Stimulated activated naive CD8-positive, alpha-beta T cell treated with anti-CD3 and anti-CD28 coated beads, Interleukin-15, amount 100 ng/mL, for 72 hours (primary cell): ENCODE data around the gene ATG9B.

Experiments
- ATAC-seq: fragments of 150-1000 bp; cut with Tn5 transposase; 2 replicates; pipeline ENCODE4 v1.10.0; 2021; ENCODE audit warnings: mild to moderate bottlenecking, moderate library complexity
- DNase-seq, 2 donors: peaks; one replicate each; pipeline ENCODE4 v3.0.0; 2021 to 2022
- H3K27ac Mint-ChIP-seq, 2 donors: one replicate each; pipeline ENCODE4 v1.8.0; 2022; ENCODE audit warnings: mild to moderate bottlenecking in 2 of 2, mixed read lengths in 2 of 2, moderate library complexity in 2 of 2
- H3K27me3 Mint-ChIP-seq: one replicate; pipeline ENCODE4 v1.8.0; 2022; ENCODE audit warnings: mixed read lengths
- H3K4me1 Mint-ChIP-seq: one replicate; pipeline ENCODE4 v1.8.0; 2022; ENCODE audit warnings: mild to moderate bottlenecking, mixed read lengths
- H3K4me3 Mint-ChIP-seq, 2 donors: one replicate each; pipeline ENCODE4 v1.8.0; 2022; ENCODE audit warnings: mild to moderate bottlenecking in 2 of 2, mixed read lengths in 2 of 2, moderate library complexity in 1 of 2
- H3K9me3 Mint-ChIP-seq, 2 donors: one replicate each; pipeline ENCODE4 v1.8.0; 2022; ENCODE audit warnings: mixed read lengths in 2 of 2

Gene ATG9B

GRCh38 chr7:150977382-150978125 is 46.7 kb downstream of the ATG9B start:
- H3K27me3 Mint-ChIP-seq = peaks cover 69% of the 10 kb centered on the region

GRCh38 chr7:150976529-150977381 is 47.5 kb downstream of the ATG9B start:
- ATAC-seq (no peak), DNase-seq (no peak)
- peaks cover 56% of the 10 kb centered on the region for H3K4me1 Mint-ChIP-seq
- no peaks in the 10 kb centered on the region for H3K9me3 Mint-ChIP-seq
- H3K27ac Mint-ChIP-seq = peak overlapping the region in 1 of 2 donors; percentile 55
- peak overlapping the region; percentile 76 to 78 for H3K4me3 Mint-ChIP-seq
- H3K27me3 Mint-ChIP-seq = peaks cover 61% of the 10 kb centered on the region

More at GRCh38 chr7:150977382-150978125, 46.7 kb downstream of the ATG9B start:
- no peak for ATAC-seq
- no peak overlapping the region for H3K27ac Mint-ChIP-seq
- H3K9me3 Mint-ChIP-seq = no peaks in the 10 kb centered on the region
- H3K4me1 Mint-ChIP-seq = peaks cover 56% of the 10 kb centered on the region
- peak overlapping the region; percentile 76 to 78 for H3K4me3 Mint-ChIP-seq
- DNase-seq = no peak

- ATAC-seq (no peak), DNase-seq (no peak)
- H3K27me3 Mint-ChIP-seq = peaks cover 51% of the 10 kb centered on the region
- peak overlapping the region in 1 of 2 donors; percentile 79 for H3K27ac Mint-ChIP-seq
- H3K4me3 Mint-ChIP-seq = peak overlapping the region; percentile 75 to 93
- no peaks in the 10 kb centered on the region for H3K9me3 Mint-ChIP-seq
- peaks cover 56% of the 10 kb centered on the region for H3K4me1 Mint-ChIP-seq
Observed at GRCh38 chr7:150975536-150976319, 48.6 kb downstream of the ATG9B start.

- ATAC-seq (peak; percentile 71), DNase-seq (peak; percentile 70 to 76)
- H3K9me3 Mint-ChIP-seq = no peaks in the 10 kb centered on the region
- H3K27me3 Mint-ChIP-seq = peaks cover 41% of the 10 kb centered on the region
- peak overlapping the region in 1 of 2 donors; percentile 91 for H3K27ac Mint-ChIP-seq
- peak overlapping the region; percentile 87 to 93 for H3K4me3 Mint-ChIP-seq
- H3K4me1 Mint-ChIP-seq = peaks cover 56% of the 10 kb centered on the region
Observed at GRCh38 chr7:150974468-150975391, 49.6 kb downstream of the ATG9B start.

DNA sequence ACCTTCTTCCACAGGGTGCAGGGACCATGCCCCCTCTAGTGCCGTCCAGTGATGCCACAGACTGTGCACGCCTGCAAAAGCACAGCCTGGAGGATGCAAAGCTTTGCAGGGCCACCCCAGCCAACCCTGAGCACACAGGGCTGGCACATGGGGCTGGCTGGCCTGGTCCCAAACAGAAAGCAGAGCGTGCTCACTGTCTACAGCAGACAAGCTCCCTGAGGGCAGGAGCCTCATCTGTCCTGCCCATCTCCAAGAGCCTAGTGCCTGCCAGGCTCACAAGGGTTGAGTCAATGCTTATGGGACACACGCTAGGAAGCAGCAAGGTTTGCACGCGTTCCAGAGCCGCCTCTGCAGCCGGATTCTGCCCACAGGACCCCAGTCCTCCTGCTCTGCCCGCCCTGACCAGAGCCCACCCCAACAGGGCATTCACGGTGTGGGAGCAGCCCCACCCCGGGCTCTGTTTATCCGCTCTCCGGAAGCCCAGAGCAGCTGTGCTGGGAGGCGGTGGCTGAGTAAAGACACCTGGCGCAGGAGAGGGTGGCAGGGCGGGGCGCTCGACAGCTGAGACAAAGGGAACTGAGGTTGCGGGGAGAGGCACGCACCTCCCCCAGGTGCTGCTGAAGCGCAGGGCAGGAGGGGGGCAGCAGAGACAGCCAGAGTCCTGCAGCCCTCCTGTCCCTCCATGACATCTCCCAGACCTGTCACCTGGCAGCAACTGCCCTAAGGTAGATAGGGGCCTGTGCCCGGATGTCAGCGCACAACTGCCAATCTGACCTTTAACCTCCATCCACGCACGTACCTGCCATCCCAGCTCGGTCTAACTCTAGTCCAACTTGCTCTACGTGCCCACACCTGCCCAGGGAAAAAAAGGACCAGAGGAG is 50.5 kb downstream of the ATG9B start:
- H3K27ac Mint-ChIP-seq = no peak overlapping the region
- peaks cover 52% of the 10 kb centered on the region for H3K4me1 Mint-ChIP-seq

GRCh38 chr7:150972741-150973140 is 51.6 kb downstream of the ATG9B start:
- no peaks in the 10 kb centered on the region for H3K9me3 Mint-ChIP-seq
- peaks cover 46% of the 10 kb centered on the region for H3K4me1 Mint-ChIP-seq
- H3K27me3 Mint-ChIP-seq = peaks cover 26% of the 10 kb centered on the region
- no peak for DNase-seq
- no peak overlapping the region for H3K4me3 Mint-ChIP-seq
- H3K27ac Mint-ChIP-seq = no peak overlapping the region
- ATAC-seq = no peak

More for the DNA sequence above, 50.5 kb downstream of the ATG9B start:
- DNase-seq (no peak), ATAC-seq (peak; percentile 3)
- peaks cover 32% of the 10 kb centered on the region for H3K27me3 Mint-ChIP-seq
- H3K4me3 Mint-ChIP-seq = peak overlapping the region; percentile 87 to 93
- no peaks in the 10 kb centered on the region for H3K9me3 Mint-ChIP-seq

GRCh38 chr7:150972023-150972468 is 52.2 kb downstream of the ATG9B start:
- no peak for DNase-seq
- H3K9me3 Mint-ChIP-seq = no peaks in the 10 kb centered on the region
- peaks cover 41% of the 10 kb centered on the region for H3K4me1 Mint-ChIP-seq
- peaks cover 19% of the 10 kb centered on the region for H3K27me3 Mint-ChIP-seq
- no peak for ATAC-seq
- no peak overlapping the region for H3K27ac Mint-ChIP-seq
- no peak overlapping the region for H3K4me3 Mint-ChIP-seq

DNA sequence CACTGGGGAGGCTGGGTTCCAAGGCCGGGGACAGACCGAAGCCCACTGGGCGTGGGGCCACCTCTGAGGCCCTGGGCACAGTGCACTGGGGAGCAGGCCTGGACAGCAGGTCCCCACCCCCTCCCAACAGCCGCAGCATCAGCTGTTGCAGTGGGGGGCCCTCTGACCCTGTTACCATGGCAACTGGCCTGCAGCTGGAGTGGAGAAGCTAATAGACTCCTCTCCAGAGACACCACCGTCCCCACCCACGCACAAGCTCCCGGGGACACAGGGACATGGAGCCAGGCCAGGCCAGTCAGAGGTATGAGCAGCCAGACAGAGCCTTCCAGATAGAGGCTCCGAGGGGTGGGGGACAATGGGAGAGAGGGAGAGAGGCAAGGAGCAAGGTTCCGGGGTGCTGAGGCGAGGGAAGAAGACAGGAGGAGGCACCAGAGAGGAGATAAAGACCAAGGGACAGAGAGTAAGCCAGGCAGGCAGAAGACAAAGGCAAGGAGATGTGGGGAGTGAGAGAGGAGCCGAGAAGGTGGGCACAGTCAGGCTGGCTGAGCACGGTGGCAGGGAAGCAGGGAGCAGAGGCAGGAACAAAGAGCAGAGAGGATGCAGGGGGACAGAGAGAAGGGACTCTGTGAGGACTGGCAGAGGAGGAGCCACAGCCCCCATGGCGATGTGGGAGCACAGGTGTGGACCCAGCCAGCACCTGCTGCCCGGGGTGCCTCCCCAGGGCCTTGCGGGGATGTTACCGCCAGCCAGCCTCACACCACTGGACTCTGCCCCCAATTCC is 52.9 kb downstream of the ATG9B start:
- H3K9me3 Mint-ChIP-seq = no peaks in the 10 kb centered on the region
- H3K27ac Mint-ChIP-seq = peak overlapping the region in 1 of 2 donors; percentile 51
- no peak for ATAC-seq
- H3K27me3 Mint-ChIP-seq = peaks cover 13% of the 10 kb centered on the region
- no peak for DNase-seq
- peaks cover 34% of the 10 kb centered on the region for H3K4me1 Mint-ChIP-seq
- no peak overlapping the region for H3K4me3 Mint-ChIP-seq

DNA sequence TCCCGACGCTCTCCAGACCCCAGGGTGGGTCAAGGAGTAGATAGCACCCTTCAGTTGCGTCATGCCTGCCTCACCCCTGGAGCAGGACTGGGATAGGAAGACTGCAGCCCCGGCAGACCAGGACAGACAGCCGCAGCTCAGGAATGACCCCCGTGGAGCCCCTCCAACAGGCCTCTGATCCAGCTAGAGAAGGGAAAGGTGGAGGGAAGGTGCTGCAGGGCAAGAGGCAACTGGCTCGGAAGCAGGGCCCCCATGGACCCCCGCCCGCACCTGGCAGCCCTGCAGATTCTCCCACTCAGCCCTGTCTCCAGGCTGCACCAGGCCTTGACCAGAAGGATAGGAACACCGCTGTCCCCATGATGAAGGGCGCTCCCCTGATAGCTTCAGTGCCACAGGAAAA is 53.9 kb downstream of the ATG9B start:
- Mint-ChIP-seq H3K27me3 (peaks cover 3% of the 10 kb centered on the region), H3K27ac (no peak overlapping the region), H3K4me3 (no peak overlapping the region), H3K9me3 (no peaks in the 10 kb centered on the region), H3K4me1 (peaks cover 25% of the 10 kb centered on the region)
- ATAC-seq = no peak
- no peak for DNase-seq

- Mint-ChIP-seq H3K9me3 (no peaks in the 10 kb centered on the region), H3K4me1 (peaks cover 23% of the 10 kb centered on the region), H3K27me3 (no peaks in the 10 kb centered on the region), H3K27ac (no peak overlapping the region), H3K4me3 (no peak overlapping the region)
- ATAC-seq = no peak
- DNase-seq = no peak
Observed at GRCh38 chr7:150969475-150969874, 54.8 kb downstream of the ATG9B start.

- ATAC-seq (no peak), DNase-seq (no peak)
- H3K4me1 Mint-ChIP-seq = peaks cover 18% of the 10 kb centered on the region
- no peak overlapping the region for H3K27ac Mint-ChIP-seq
- H3K4me3 Mint-ChIP-seq = no peak overlapping the region
- H3K27me3 Mint-ChIP-seq = no peaks in the 10 kb centered on the region
- H3K9me3 Mint-ChIP-seq = no peaks in the 10 kb centered on the region
Observed at GRCh38 chr7:150968734-150969372, 55.4 kb downstream of the ATG9B start.

DNA sequence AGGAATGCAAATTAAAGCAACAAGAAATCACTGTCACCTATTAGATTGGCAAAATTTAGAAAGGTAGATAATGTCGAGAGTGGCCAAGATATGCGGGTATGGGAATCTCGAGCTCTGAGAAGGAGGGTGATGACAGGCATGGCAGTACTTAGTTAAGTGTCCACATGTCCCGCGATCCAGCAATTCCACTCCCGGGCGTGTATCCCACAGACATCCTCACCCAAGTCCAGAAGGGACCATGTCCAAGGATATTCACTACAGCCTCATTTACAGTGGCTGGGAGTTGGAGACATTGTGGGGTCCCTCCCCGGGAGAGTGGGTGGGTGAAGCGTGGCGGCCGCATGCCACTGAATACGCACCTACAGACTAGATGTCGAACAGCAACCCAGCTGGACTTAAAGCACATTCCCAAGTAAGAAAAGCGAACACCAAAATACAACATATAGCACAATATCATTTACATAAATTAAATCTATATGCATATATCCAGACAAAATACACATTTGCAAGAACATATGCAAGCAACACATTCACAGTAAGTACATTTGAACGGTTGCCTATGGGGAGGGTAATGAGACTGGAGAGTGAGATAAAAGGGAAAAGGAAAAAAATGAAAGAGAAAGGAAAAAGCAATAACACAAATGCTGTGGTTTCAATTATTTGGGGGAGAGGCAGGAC is 56.1 kb downstream of the ATG9B start:
- no peak overlapping the region for H3K4me3 Mint-ChIP-seq
- H3K9me3 Mint-ChIP-seq = no peaks in the 10 kb centered on the region
- peaks cover under 1% of the 10 kb centered on the region for H3K27me3 Mint-ChIP-seq
- ATAC-seq = no peak
- H3K4me1 Mint-ChIP-seq = peaks cover 15% of the 10 kb centered on the region
- DNase-seq = no peak
- H3K27ac Mint-ChIP-seq = no peak overlapping the region
